ENCODE data around the gene ACP5. TPM values are rescaled to one million over a fixed set of nuclear protein-coding genes. Genes with fewer than 3 reads are reported as not detected.
A peak's percentile ranks its signal among the peaks of the same experiment; 100 is the strongest.
"Not testable (repeated sequence)": the region's sequence is repeated elsewhere in the genome, so short reads cannot be mapped to it uniquely, and the experiment has no call there.

Gene ACP5
- total RNA-seq: 1.2 and 2.5 TPM in 2 replicates
- long read RNA-seq, partial matches to known transcripts: 0 of 1 reads
- long read RNA-seq, other reads (novel, unspliced or antisense): 0 of 1 reads

GRCh38 chr19:11577451-11578257, at the start of gene ACP5:
Gene ACP5, minus strand, starts transcription at chr19:11577645. Its CDS starts 328 bp downstream, at chr19:11577317.
- TF ChIP-seq CTCF (conservative IDR thresholded peaks at IDR 0.05): no peak
- H3K27ac Mint-ChIP-seq (ENCODE audit: unreplicated experiment): peak within 1 kb of the TSS; percentile 57
- no peaks in the 10 kb centered on the region for H3K36me3 Mint-ChIP-seq (ENCODE audit: low read depth)
- peaks cover 4% of the 10 kb centered on the region for H3K4me1 Mint-ChIP-seq
- peaks cover 7% of the 10 kb centered on the region for H3K27me3 Mint-ChIP-seq (ENCODE audit: low read depth)
- DNase-seq (ENCODE audit: low read depth, low spot score): no peak
- no peaks in the 10 kb centered on the region for H3K9me3 Mint-ChIP-seq
- no peak within 1 kb of the TSS for H3K4me3 Mint-ChIP-seq

- Mint-ChIP-seq H3K9me3 (peaks cover under 1% of the 10 kb centered on the region), H3K4me3 (no peak overlapping the region), H3K27ac (ENCODE audit: unreplicated experiment) (no peak overlapping the region), H3K4me1 (peaks cover 16% of the 10 kb centered on the region), H3K36me3 (ENCODE audit: low read depth) (peaks cover 27% of the 10 kb centered on the region), H3K27me3 (ENCODE audit: low read depth) (peaks cover 52% of the 10 kb centered on the region)
- DNase-seq (ENCODE audit: low read depth, low spot score): no peak
- no peak for TF ChIP-seq CTCF (conservative IDR thresholded peaks at IDR 0.05)
Measured at GRCh38 chr19:11626252-11626651, 48.8 kb upstream of the ACP5 start.

- Mint-ChIP-seq H3K4me1 (peaks cover 16% of the 10 kb centered on the region), H3K9me3 (no peaks in the 10 kb centered on the region), H3K27ac (ENCODE audit: unreplicated experiment) (no peak overlapping the region), H3K36me3 (ENCODE audit: low read depth) (peaks cover 47% of the 10 kb centered on the region), H3K27me3 (ENCODE audit: low read depth) (peaks cover 52% of the 10 kb centered on the region), H3K4me3 (peak overlapping the region; percentile 39)
- no peak for TF ChIP-seq CTCF (conservative IDR thresholded peaks at IDR 0.05)
- DNase-seq (ENCODE audit: low read depth, low spot score): no peak
Measured at GRCh38 chr19:11624069-11624463, 46.6 kb upstream of the ACP5 start.

- peaks cover 63% of the 10 kb centered on the region for H3K36me3 Mint-ChIP-seq (ENCODE audit: low read depth)
- peaks cover 16% of the 10 kb centered on the region for H3K4me1 Mint-ChIP-seq
- H3K27ac Mint-ChIP-seq (ENCODE audit: unreplicated experiment); H3K4me3 Mint-ChIP-seq; H3K9me3 Mint-ChIP-seq; DNase-seq (ENCODE audit: low read depth, low spot score): not testable (repeated sequence)
- peaks cover 52% of the 10 kb centered on the region for H3K27me3 Mint-ChIP-seq (ENCODE audit: low read depth)
Measured at GRCh38 chr19:11622401-11622800, 45.0 kb upstream of the ACP5 start.

GRCh38 chr19:11620553-11620952, 43.1 kb upstream of the ACP5 start:
- H3K4me3 Mint-ChIP-seq: no peak overlapping the region
- DNase-seq (ENCODE audit: low read depth, low spot score): no peak
- H3K27ac Mint-ChIP-seq (ENCODE audit: unreplicated experiment): no peak overlapping the region
- H3K27me3 Mint-ChIP-seq (ENCODE audit: low read depth): peaks cover 37% of the 10 kb centered on the region
- H3K4me1 Mint-ChIP-seq: peaks cover 11% of the 10 kb centered on the region
- H3K9me3 Mint-ChIP-seq: peaks cover 16% of the 10 kb centered on the region
- peaks cover 74% of the 10 kb centered on the region for H3K36me3 Mint-ChIP-seq (ENCODE audit: low read depth)
- no peak for TF ChIP-seq CTCF (conservative IDR thresholded peaks at IDR 0.05)
